C4-2B (cell line): Measurements from ENCODE around the gene CNTN4.

ENCODE experiments used
- CTCF ChIP-seq: fragments of 450-650 bp; conservative IDR thresholded peaks from 2 replicates; pipeline ENCODE4 v1.5.1; 2017; ENCODE audit warnings: mild to moderate bottlenecking
- ZFX ChIP-seq: fragments of 450-650 bp; IDR thresholded peaks from 2 replicates; pipeline ENCODE4 v1.6.1; 2017

DNA sequence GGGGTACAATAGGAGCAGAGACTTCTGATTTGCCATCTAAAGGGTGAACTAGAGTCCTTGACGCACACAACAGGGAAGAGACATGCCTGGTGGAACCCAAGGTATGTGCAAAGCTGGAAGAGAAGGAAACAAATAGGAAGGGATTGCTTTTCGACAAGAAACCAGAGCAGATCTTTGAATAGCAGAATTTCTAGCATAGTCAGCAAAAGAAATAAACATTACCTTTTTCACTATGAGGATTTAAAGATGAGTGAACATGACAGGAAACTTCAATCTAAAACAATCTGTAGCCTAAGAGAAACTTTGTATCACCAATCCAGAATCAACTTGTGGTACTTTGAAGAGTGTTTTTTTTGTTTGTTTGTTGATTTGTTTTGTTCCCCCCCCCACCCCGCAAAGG lies 1006.6 kb downstream of the CNTN4 start:
- TF ChIP-seq CTCF (no peak), ZFX (no peak)
